Suprapubic skin (tissue), 4 donors: Measurements from ENCODE around the gene DDX50. TPM values are rescaled to one million over a fixed set of nuclear protein-coding genes. Genes with fewer than 3 reads are reported as not detected.

ENCODE experiments used
- DNase-seq, 2 donors: peaks; one replicate each; pipeline ENCODE4 v3.0.0-alpha.2; 2019; ENCODE audit warnings: low spot score in 2 of 2
- H3K27ac ChIP-seq: fragments of 200-600 bp; sonication (generic); one replicate; pipeline ENCODE4 v1.5.1; 2019
- H3K27me3 ChIP-seq: fragments of 200-600 bp; sonication (generic); one replicate; pipeline ENCODE4 v1.5.1; 2019
- H3K36me3 ChIP-seq: fragments of 200-600 bp; sonication (generic); one replicate; pipeline ENCODE4 v1.5.1; 2019
- H3K4me1 ChIP-seq: fragments of 200-600 bp; sonication (generic); one replicate; pipeline ENCODE4 v1.5.1; 2019
- H3K4me3 ChIP-seq: fragments of 200-600 bp; sonication (generic); one replicate; pipeline ENCODE4 v1.5.1; 2019; ENCODE audit warnings: mild to moderate bottlenecking
- H3K9me3 ChIP-seq: fragments of 200-600 bp; sonication (generic); one replicate; pipeline ENCODE4 v1.5.1; 2019
- CTCF ChIP-seq, 2 donors: fragments of 200-600 bp in 1 of 2; fragments of 450-650 bp in 1 of 2; sonication (generic) in 1 of 2; IDR thresholded peaks; one replicate each; pipeline ENCODE4 v1.5.1; 2016 to 2019; ENCODE audit warnings: antibody characterized with exemption in 2 of 2, mild to moderate bottlenecking in 1 of 2, moderate library complexity in 1 of 2
- EP300 ChIP-seq: sonication (generic); formaldehyde crosslinking; IDR thresholded peaks from one replicate; pipeline ENCODE4 v1.6.1; 2017; ENCODE audit warnings: antibody characterized with exemption
- POLR2A ChIP-seq, 2 donors: fragments of 450-650 bp; IDR thresholded peaks; one replicate each; pipeline ENCODE4 v1.6.1; 2017; ENCODE audit warnings: antibody characterized with exemption in 2 of 2, mild to moderate bottlenecking in 2 of 2, moderate library complexity in 2 of 2
- POLR2AphosphoS5 ChIP-seq, 3 donors: sonication (generic); formaldehyde crosslinking; IDR thresholded peaks; one replicate each; pipeline ENCODE4 v1.6.1; 2017; ENCODE audit warnings: antibody characterized with exemption in 3 of 3
- WGBS: methylation state at CpG from one replicate; pipeline ENCODE4 v1.1.5; 2018; 5-methylcytosine and 5-hydroxymethylcytosine counted together
- total RNA-seq, 4 donors: library from RNA; depleted of rRNA; stranded (reverse); fragments of >200 nt; gene quantifications; one replicate each; pipeline ENCODE4 v1.1.0, GENCODE V29; 2016

The DDX50 gene
- total RNA-seq, 4 donors from 2014 or later, result 21.9 to 34.2 (median 27.8) TPM

- no peak for TF ChIP-seq POLR2AphosphoS5 (IDR thresholded peaks at IDR 0.05)
- peak in 1 of 2 donors; percentile 8 for TF ChIP-seq CTCF (IDR thresholded peaks at IDR 0.05)
- TF ChIP-seq EP300, result no peak
- no peak for TF ChIP-seq POLR2A (IDR thresholded peaks at IDR 0.05)
- Histone ChIP-seq H3K27me3 (no peaks in the 10 kb centered on the region), H3K9me3 (no peaks in the 10 kb centered on the region), H3K27ac (no peak overlapping the region), H3K4me3 (no peak overlapping the region), H3K4me1 (no peaks in the 10 kb centered on the region), H3K36me3 (peaks cover 89% of the 10 kb centered on the region)
- DNase-seq, result no peak
- WGBS, result 96% methylated on average over 1 of the region's 1 CpG
These were observed 80.0 kb downstream of the DDX50 start for GRCh38 chr10:68981074-68981473.

- no peak overlapping the region for H3K4me3 ChIP-seq
- no peak for DNase-seq
- 94% methylated on average over 11 of the region's 11 CpGs for WGBS
- TF ChIP-seq EP300 (no peak), POLR2A (IDR thresholded peaks at IDR 0.05) (no peak), CTCF (IDR thresholded peaks at IDR 0.05) (no peak), POLR2AphosphoS5 (IDR thresholded peaks at IDR 0.05) (no peak)
- H3K27me3 ChIP-seq, result no peaks in the 10 kb centered on the region
- H3K4me1 ChIP-seq, result no peaks in the 10 kb centered on the region
- H3K27ac ChIP-seq, result no peak overlapping the region
- no peaks in the 10 kb centered on the region for H3K9me3 ChIP-seq
- peaks cover 76% of the 10 kb centered on the region for H3K36me3 ChIP-seq
These were observed 81.3 kb downstream of the DDX50 start for GRCh38 chr10:68982389-68982788.

- TF ChIP-seq CTCF (IDR thresholded peaks at IDR 0.05) (no peak), POLR2AphosphoS5 (IDR thresholded peaks at IDR 0.05) (no peak)
- no peaks in the 10 kb centered on the region for H3K27me3 ChIP-seq
- WGBS, result 52% methylated on average over 3 of the region's 3 CpGs
- peaks cover 29% of the 10 kb centered on the region for H3K36me3 ChIP-seq
- peaks cover 37% of the 10 kb centered on the region for H3K4me1 ChIP-seq
- no peak overlapping the region for H3K27ac ChIP-seq
- no peaks in the 10 kb centered on the region for H3K9me3 ChIP-seq
- H3K4me3 ChIP-seq, result no peak overlapping the region
- no peak for DNase-seq
These were observed 86.5 kb downstream of the DDX50 start for GRCh38 chr10:68987611-68988010.

GRCh38 chr10:68988530-68989316 is 87.6 kb downstream of the DDX50 start, which contains the start of gene KIFBP:
Gene KIFBP, plus strand, starts transcription at chr10:68988803. Its CDS starts 30 bp downstream, at chr10:68988833.
- peak; percentile 95 to 96 for DNase-seq
- Histone ChIP-seq H3K4me1 (peaks cover 48% of the 10 kb centered on the region), H3K27ac (peak within 1 kb of the TSS; percentile 87), H3K27me3 (no peaks in the 10 kb centered on the region), H3K36me3 (peaks cover 19% of the 10 kb centered on the region), H3K4me3 (peak within 1 kb of the TSS; percentile 91), H3K9me3 (no peaks in the 10 kb centered on the region)
- TF ChIP-seq POLR2A (IDR thresholded peaks at IDR 0.05) (peak in 1 of 2 donors; percentile 39), EP300 (no peak), POLR2AphosphoS5 (IDR thresholded peaks at IDR 0.05) (peak in 2 of 3 donors; percentile 61 to 79), CTCF (IDR thresholded peaks at IDR 0.05) (peak in 1 of 2 donors; percentile 47)
- WGBS, result 0% methylated on average over 28 of the region's 62 CpGs

- DNase-seq, result no peak
- no peaks in the 10 kb centered on the region for H3K27me3 ChIP-seq
- H3K36me3 ChIP-seq, result peaks cover 11% of the 10 kb centered on the region
- WGBS, result 18% methylated on average over 18 of the region's 22 CpGs
- TF ChIP-seq POLR2AphosphoS5 (IDR thresholded peaks at IDR 0.05), result no peak
- H3K4me1 ChIP-seq, result peaks cover 53% of the 10 kb centered on the region
- no peaks in the 10 kb centered on the region for H3K9me3 ChIP-seq
- peak overlapping the region; percentile 87 for H3K27ac ChIP-seq
- H3K4me3 ChIP-seq, result peak overlapping the region; percentile 91
These were observed 88.3 kb downstream of the DDX50 start for GRCh38 chr10:68989317-68989990.
